IPS-18c (cell line): ENCODE measurements around the gene ADAMTS14.
"Not testable (repeated sequence)": the region's sequence is repeated elsewhere in the genome, so short reads cannot be mapped to it uniquely, and the experiment has no call there.

Source experiments
- H3K4me3 ChIP-seq: 2 replicates; pipeline ENCODE4 v1.7.0; 2013; ENCODE audit warnings: low read depth, mild to moderate bottlenecking, low read length, moderate library complexity; ENCODE audit not compliant: insufficient read depth
- H3K9me3 ChIP-seq: one replicate; pipeline ENCODE4 v1.6.1; 2013; ENCODE audit warnings: mild to moderate bottlenecking, low read length, moderate library complexity; ENCODE audit not compliant: control insufficient read depth, insufficient read depth

ADAMTS14 gene

GRCh38 chr10:70672165-70673042, at the start of gene ADAMTS14:
TSS of gene ADAMTS14 (plus strand) at chr10:70672506. CDS start at chr10:70672803, 297 bp downstream.
- no peaks in the 10 kb centered on the region for H3K9me3 ChIP-seq
- H3K4me3 ChIP-seq = peak within 1 kb of the TSS; percentile 53

- no peaks in the 10 kb centered on the region for H3K9me3 ChIP-seq
- H3K4me3 ChIP-seq = no peak overlapping the region
Measured at GRCh38 chr10:70622541-70622940, 49.8 kb upstream of the ADAMTS14 start.

GRCh38 chr10:70622981-70623844, 49.1 kb upstream of the ADAMTS14 start:
- Histone ChIP-seq H3K4me3 (no peak overlapping the region), H3K9me3 (no peaks in the 10 kb centered on the region)

- Histone ChIP-seq H3K9me3 (no peaks in the 10 kb centered on the region), H3K4me3 (no peak overlapping the region)
Measured at GRCh38 chr10:70626056-70626455, 46.2 kb upstream of the ADAMTS14 start.

GRCh38 chr10:70629338-70629737, 43.0 kb upstream of the ADAMTS14 start:
- no peaks in the 10 kb centered on the region for H3K9me3 ChIP-seq
- H3K4me3 ChIP-seq = no peak overlapping the region

GRCh38 chr10:70631735-70632134, 40.6 kb upstream of the ADAMTS14 start:
- not testable (repeated sequence) for H3K9me3 ChIP-seq, H3K4me3 ChIP-seq

GRCh38 chr10:70634011-70634410, 38.3 kb upstream of the ADAMTS14 start:
- Histone ChIP-seq H3K4me3 (no peak overlapping the region), H3K9me3 (no peaks in the 10 kb centered on the region)

- H3K9me3 ChIP-seq = not testable (repeated sequence)
Measured at GRCh38 chr10:70634515-70634914, 37.8 kb upstream of the ADAMTS14 start.

GRCh38 chr10:70639640-70640383, 32.5 kb upstream of the ADAMTS14 start:
- H3K4me3 ChIP-seq, H3K9me3 ChIP-seq: not testable (repeated sequence)

More at GRCh38 chr10:70634515-70634914, 37.8 kb upstream of the ADAMTS14 start:
- not testable (repeated sequence) for H3K4me3 ChIP-seq

- H3K9me3 ChIP-seq, H3K4me3 ChIP-seq: not testable (repeated sequence)
Measured at GRCh38 chr10:70643272-70643671, 29.0 kb upstream of the ADAMTS14 start.

GRCh38 chr10:70644959-70645358, 27.3 kb upstream of the ADAMTS14 start:
- not testable (repeated sequence) for H3K9me3 ChIP-seq, H3K4me3 ChIP-seq

- Histone ChIP-seq H3K9me3 (peaks cover 8% of the 10 kb centered on the region), H3K4me3 (no peak overlapping the region)
Measured at GRCh38 chr10:70647086-70647485, 25.2 kb upstream of the ADAMTS14 start.

- H3K4me3 ChIP-seq = no peak overlapping the region
- peaks cover 8% of the 10 kb centered on the region for H3K9me3 ChIP-seq
Measured at GRCh38 chr10:70648427-70648826, 23.9 kb upstream of the ADAMTS14 start.

GRCh38 chr10:70649526-70649925, 22.8 kb upstream of the ADAMTS14 start:
- H3K9me3 ChIP-seq = peaks cover 8% of the 10 kb centered on the region
- H3K4me3 ChIP-seq = no peak overlapping the region

- peaks cover 8% of the 10 kb centered on the region for H3K9me3 ChIP-seq
- no peak overlapping the region for H3K4me3 ChIP-seq
Measured at GRCh38 chr10:70650104-70650503, 22.2 kb upstream of the ADAMTS14 start.

GRCh38 chr10:70650718-70651117, 21.6 kb upstream of the ADAMTS14 start:
- no peak overlapping the region for H3K4me3 ChIP-seq
- peaks cover 8% of the 10 kb centered on the region for H3K9me3 ChIP-seq

GRCh38 chr10:70651661-70652060, 20.6 kb upstream of the ADAMTS14 start:
- Histone ChIP-seq H3K4me3 (no peak overlapping the region), H3K9me3 (peaks cover 8% of the 10 kb centered on the region)
